Adrenal gland (tissue), 5 donors: ENCODE data around the gene INPP4B.

Experiments used
- POLR2A ChIP-seq, 2 donors: fragments of 450-650 bp; IDR thresholded peaks; one replicate each; pipeline ENCODE4 v1.6.1; 2017; ENCODE audit warnings: antibody characterized with exemption in 2 of 2, mild to moderate bottlenecking in 2 of 2, moderate library complexity in 1 of 2
- TF ChIP-seq, protein P1 (sequence below), 6 experiments: fragments of 450-650 bp in 4 of 6; fragments of 200-600 bp in 2 of 6; sonication (generic) in 1 of 6; IDR thresholded peaks; 1 replicate in 5 of 6; 2 replicates in 1 of 6; pipeline versions ENCODE4 v1.5.1 to v1.8.0; 2016 to 2021; ENCODE audit warnings: antibody characterized with exemption in 6 of 6, mild to moderate bottlenecking in 2 of 6, moderate library complexity in 1 of 6
- donor health status: DM: no; HTN: no; CAD: no.

GRCh38 chr4:142752202-142752786 lies 93.8 kb downstream of the INPP4B start:
- TF ChIP-seq, protein P1, sequence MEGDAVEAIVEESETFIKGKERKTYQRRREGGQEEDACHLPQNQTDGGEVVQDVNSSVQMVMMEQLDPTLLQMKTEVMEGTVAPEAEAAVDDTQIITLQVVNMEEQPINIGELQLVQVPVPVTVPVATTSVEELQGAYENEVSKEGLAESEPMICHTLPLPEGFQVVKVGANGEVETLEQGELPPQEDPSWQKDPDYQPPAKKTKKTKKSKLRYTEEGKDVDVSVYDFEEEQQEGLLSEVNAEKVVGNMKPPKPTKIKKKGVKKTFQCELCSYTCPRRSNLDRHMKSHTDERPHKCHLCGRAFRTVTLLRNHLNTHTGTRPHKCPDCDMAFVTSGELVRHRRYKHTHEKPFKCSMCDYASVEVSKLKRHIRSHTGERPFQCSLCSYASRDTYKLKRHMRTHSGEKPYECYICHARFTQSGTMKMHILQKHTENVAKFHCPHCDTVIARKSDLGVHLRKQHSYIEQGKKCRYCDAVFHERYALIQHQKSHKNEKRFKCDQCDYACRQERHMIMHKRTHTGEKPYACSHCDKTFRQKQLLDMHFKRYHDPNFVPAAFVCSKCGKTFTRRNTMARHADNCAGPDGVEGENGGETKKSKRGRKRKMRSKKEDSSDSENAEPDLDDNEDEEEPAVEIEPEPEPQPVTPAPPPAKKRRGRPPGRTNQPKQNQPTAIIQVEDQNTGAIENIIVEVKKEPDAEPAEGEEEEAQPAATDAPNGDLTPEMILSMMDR (IDR thresholded peaks at IDR 0.05): no peak
- no peak for TF ChIP-seq POLR2A (IDR thresholded peaks at IDR 0.05)
